Muscle layer of duodenum (tissue), 2 donors: ENCODE measurements around the gene HOXB2.

Source experiments
- H3K27ac ChIP-seq: one replicate; pipeline ENCODE4 v1.7.0; 2013; ENCODE audit warnings: mild to moderate bottlenecking, low read length
- H3K27me3 ChIP-seq: one replicate; pipeline ENCODE4 v1.7.0; 2013; ENCODE audit warnings: low read depth, mild to moderate bottlenecking, control low read depth, low read length
- H3K36me3 ChIP-seq, 2 donors: one replicate each; pipeline ENCODE4 v1.7.0; 2013; ENCODE audit warnings: low read length in 2 of 2, control low read depth in 1 of 2, mild to moderate bottlenecking in 1 of 2; ENCODE audit not compliant: insufficient read depth in 2 of 2, control insufficient read depth in 1 of 2
- H3K4me1 ChIP-seq, 2 donors: one replicate each; pipeline ENCODE4 v1.7.0; 2013; ENCODE audit warnings: low read length in 2 of 2, mild to moderate bottlenecking in 2 of 2, control low read depth in 1 of 2, moderate library complexity in 1 of 2; ENCODE audit not compliant: insufficient read depth in 2 of 2, control insufficient read depth in 1 of 2
- H3K4me3 ChIP-seq, 2 donors: one replicate each; pipeline ENCODE4 v1.7.0; 2013; ENCODE audit warnings: low read length in 2 of 2, low read depth in 1 of 2, mild to moderate bottlenecking in 1 of 2
- H3K9me3 ChIP-seq, 2 donors: one replicate each; pipeline ENCODE4 v1.7.0; 2013; ENCODE audit warnings: low read length in 2 of 2, control low read depth in 1 of 2, mild to moderate bottlenecking in 1 of 2; ENCODE audit not compliant: control insufficient read depth in 1 of 2
- donor health status: healthy.

The HOXB2 gene

DNA sequence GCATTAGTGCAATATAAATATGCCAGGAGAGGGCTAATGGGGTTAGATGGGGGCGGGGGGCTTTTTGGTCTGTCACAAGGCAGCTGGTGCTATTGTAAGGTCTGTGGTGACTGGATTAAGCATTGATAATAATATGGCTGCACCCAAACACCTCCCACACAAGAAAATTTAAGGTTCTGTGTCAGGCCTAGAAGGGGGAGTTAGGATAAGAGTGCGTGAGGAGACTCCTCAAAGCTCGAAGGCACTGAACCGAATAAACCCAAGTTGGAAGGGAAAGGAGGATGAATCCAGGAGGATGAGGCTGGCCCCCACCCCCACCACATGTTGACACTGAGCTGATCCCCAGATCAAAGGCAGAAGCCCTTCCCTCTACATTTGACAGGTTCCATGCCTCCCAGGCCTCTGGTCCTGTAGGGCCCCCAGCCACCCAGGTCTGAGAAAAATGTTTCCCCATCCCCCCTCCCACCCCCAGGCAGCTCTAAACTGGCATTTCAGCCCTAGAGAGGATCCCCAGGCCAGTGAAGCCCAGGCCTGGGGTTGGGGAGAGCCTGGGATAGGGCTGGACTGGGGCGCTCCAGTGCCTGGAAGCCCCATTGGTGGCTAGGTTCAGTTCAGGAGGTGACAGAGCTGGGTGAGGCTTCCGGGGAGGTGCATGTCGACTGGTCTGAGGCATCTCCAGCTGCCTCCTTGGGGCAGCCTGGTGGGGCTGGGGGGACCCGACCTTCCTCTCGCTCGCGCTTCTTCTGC is 15.8 kb downstream of the HOXB2 start:
- Histone ChIP-seq H3K9me3 (no peaks in the 10 kb centered on the region), H3K27me3 (no peaks in the 10 kb centered on the region), H3K4me1 (peaks cover 0 to 6% of the 10 kb centered on the region in 2 donors), H3K4me3 (no peak overlapping the region), H3K36me3 (no peaks in the 10 kb centered on the region), H3K27ac (no peak overlapping the region)

DNA sequence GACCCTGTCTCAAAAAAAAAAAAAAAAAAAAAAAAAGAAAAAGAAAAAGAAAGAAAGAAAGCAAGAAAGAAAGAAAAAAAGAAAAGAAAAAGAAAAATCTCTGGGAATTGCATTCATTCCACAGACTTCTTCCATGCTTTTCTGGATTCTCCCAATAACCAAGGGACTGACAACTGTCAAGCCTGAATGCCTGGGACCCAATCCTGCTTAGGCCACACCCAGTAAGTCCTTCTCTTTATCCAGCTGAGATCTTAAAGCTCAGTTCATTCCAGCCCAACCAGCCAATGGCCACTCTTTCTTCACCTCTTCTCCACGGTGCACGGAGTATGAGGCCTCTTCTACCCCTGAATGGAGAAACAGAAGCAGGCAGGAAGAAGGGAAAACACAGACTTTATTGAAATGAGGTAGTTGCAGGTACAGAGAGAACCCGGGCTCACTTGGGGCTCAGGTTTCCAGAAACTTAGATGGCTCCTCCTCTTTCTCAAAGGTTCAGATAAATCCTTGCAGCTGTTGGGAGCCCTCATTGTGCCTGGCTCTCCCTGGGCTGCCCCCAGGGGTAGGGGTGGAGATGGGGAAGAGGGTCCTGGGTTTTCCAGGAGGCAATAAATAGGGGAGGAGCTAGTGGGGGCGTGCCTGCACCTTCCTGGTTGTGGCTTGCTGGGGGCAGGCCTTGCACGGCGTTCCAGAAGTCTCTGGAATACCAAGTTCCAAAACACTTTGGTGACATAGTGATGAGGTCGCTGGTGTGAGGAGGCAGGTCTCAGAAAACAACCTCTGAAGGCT is 16.6 kb downstream of the HOXB2 start:
- H3K27ac ChIP-seq: no peak overlapping the region
- no peak overlapping the region for H3K4me3 ChIP-seq
- H3K36me3 ChIP-seq: no peaks in the 10 kb centered on the region
- peaks cover 0 to 7% of the 10 kb centered on the region in 2 donors for H3K4me1 ChIP-seq
- H3K9me3 ChIP-seq: no peaks in the 10 kb centered on the region
- no peaks in the 10 kb centered on the region for H3K27me3 ChIP-seq

GRCh38 chr17:48527547-48527932 is 17.4 kb downstream of the HOXB2 start:
- no peaks in the 10 kb centered on the region for H3K27me3 ChIP-seq
- peak overlapping the region in 1 of 2 donors; percentile 30 for H3K4me3 ChIP-seq
- peaks cover 4 to 13% of the 10 kb centered on the region in 2 donors for H3K4me1 ChIP-seq
- no peaks in the 10 kb centered on the region for H3K36me3 ChIP-seq
- H3K9me3 ChIP-seq: no peaks in the 10 kb centered on the region
- H3K27ac ChIP-seq: no peak overlapping the region

DNA sequence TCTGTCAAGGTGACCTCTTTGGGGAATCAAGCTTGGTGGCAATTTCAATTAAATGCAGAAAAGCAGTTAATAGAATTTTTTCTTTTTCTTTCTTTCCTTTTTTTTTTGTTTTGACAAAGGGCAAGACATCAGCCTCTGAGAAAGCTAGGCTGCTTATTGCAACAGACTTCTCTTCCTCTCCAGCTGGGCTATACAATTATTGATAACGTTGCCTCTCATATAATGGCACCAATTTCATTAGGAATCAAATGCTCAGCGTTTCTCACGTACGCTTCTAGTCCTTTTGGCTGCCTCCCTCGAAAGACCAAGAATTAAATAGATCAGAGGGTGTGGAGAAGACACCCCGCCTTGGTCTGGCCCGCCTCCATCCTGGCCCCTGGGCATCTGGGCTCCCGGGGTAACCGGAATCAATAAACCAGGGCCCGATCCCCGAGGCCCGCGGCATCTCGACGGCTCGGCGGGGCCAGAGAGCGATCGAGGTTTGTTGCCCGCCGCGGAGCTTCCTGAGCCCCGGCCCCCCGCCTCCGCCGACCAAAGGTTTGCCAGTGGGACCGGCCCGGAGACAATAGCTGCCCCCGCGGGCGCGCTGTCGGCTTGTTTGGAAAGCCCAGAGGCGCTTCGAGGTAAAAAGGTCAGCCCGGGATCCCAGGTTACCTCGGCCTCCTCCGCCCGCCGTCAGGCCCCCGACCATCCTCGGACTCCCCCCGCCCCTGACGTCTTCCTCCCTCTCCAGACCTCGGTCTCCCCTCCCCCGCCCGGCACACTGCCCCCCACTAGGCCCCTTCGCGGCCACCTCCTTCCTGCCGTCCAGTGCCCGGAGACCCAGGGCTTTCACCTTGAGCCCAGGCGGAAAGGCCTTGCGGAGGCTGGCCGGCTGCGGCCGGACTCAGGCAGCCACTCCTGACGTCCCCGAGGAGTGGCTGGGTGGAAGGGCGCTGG is 18.0 kb downstream of the HOXB2 start:
- no peaks in the 10 kb centered on the region for H3K9me3 ChIP-seq
- no peaks in the 10 kb centered on the region for H3K27me3 ChIP-seq
- H3K4me1 ChIP-seq: peaks cover 11 to 19% of the 10 kb centered on the region in 2 donors
- H3K36me3 ChIP-seq: no peaks in the 10 kb centered on the region
- H3K4me3 ChIP-seq: peak overlapping the region in 1 of 2 donors; percentile 30
- H3K27ac ChIP-seq: no peak overlapping the region

- Histone ChIP-seq H3K36me3 (no peaks in the 10 kb centered on the region), H3K27ac (peak overlapping the region; percentile 16), H3K4me1 (peaks cover 12 to 23% of the 10 kb centered on the region in 2 donors), H3K27me3 (no peaks in the 10 kb centered on the region), H3K9me3 (no peaks in the 10 kb centered on the region), H3K4me3 (no peak overlapping the region)
These were observed 21.9 kb downstream of the HOXB2 start for GRCh38 chr17:48523010-48523409.

DNA sequence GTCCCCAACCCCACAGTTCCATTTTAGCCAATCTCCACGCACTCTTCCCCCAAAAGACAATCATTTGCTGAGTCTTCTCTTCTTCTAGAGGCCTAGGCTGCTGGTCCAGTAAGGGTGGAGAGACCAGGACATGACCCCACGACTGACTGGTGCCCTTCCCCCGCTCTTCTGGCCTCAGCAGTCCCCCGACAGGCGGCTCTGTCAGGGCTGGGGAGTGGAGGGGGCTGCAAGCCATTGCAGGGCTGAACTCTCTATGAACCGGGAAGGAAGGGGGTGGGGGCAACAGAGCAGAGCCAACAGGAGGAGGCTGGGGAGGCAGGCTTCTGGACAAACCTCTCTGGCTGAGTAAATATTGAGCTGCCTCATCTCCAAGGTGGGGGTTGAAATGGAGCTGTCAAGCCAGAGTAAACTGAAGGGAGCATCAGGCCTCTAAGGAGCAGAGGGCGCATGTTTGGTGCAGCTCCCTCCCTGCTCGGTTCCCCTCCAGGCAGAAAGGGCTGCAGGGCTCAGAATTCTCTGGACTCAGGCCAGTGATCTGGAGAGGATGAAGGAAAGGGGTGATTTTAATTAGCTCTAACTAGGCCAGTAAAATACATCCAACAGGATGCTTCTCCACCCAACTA is 22.8 kb downstream of the HOXB2 start:
- Histone ChIP-seq H3K27ac (peak overlapping the region; percentile 16), H3K9me3 (no peaks in the 10 kb centered on the region), H3K36me3 (no peaks in the 10 kb centered on the region), H3K4me3 (peak overlapping the region in 1 of 2 donors; percentile 28), H3K4me1 (peaks cover 12 to 23% of the 10 kb centered on the region in 2 donors), H3K27me3 (no peaks in the 10 kb centered on the region)

- Histone ChIP-seq H3K27ac (no peak overlapping the region), H3K9me3 (no peaks in the 10 kb centered on the region), H3K4me1 (peaks cover 12 to 23% of the 10 kb centered on the region in 2 donors), H3K27me3 (no peaks in the 10 kb centered on the region), H3K4me3 (no peak overlapping the region), H3K36me3 (no peaks in the 10 kb centered on the region)
These were observed 24.3 kb downstream of the HOXB2 start for GRCh38 chr17:48520631-48521079.

- no peaks in the 10 kb centered on the region for H3K27me3 ChIP-seq
- H3K36me3 ChIP-seq: no peaks in the 10 kb centered on the region
- peaks cover 12 to 23% of the 10 kb centered on the region in 2 donors for H3K4me1 ChIP-seq
- no peak overlapping the region for H3K27ac ChIP-seq
- H3K4me3 ChIP-seq: no peak overlapping the region
- H3K9me3 ChIP-seq: no peaks in the 10 kb centered on the region
These were observed 25.5 kb downstream of the HOXB2 start for GRCh38 chr17:48519427-48519826.

- Histone ChIP-seq H3K27me3 (no peaks in the 10 kb centered on the region), H3K4me1 (peaks cover 7 to 10% of the 10 kb centered on the region in 2 donors), H3K4me3 (no peak overlapping the region), H3K9me3 (no peaks in the 10 kb centered on the region), H3K36me3 (no peaks in the 10 kb centered on the region), H3K27ac (no peak overlapping the region)
These were observed 27.4 kb downstream of the HOXB2 start for GRCh38 chr17:48517478-48517877.

DNA sequence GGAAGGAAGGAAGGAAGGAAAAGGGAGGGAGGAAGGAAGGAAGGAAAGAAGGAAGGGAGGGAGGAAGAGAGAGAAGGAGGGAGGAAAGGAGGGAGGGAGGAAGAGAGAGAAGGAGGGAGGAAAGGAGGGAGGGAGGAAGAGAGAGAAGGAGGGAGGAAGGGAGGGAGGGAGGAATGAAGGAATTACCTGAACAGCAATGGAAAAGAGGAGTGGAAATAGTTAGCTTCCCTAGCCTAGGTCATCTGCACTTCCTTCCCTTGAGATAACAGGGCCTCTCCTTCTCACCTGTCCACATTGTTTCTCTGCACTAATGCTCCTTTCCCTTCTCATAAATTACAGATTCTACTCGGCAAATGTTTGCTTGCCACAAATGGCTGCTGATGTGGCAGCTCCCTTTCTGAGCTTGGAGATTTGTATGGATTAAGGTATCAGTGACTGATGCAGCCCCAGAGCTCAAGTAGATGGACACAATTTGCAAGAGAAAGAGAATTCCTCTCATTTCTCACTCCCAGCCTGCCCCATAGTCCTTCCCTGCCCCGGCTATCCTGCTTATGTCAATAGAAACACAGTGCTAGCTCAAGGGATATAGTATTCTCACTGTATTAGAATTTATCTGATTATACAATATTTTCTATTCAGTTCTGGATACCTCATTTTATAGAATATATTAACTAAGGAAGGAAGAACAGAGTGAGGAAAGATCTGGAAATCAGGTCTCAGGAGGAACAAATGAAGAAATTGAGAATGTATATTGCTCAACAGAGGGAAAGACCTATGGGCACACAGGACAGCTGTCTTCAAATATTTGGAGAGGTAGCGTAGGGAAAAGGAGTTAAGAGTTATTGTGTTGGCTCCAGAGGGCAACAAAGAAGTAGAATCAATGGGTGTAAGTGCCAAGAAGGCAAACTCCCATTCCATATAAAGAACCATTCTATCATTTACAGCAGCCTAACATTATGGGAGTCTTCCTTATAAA is 28.7 kb downstream of the HOXB2 start:
- no peaks in the 10 kb centered on the region for H3K4me1 ChIP-seq
- H3K27me3 ChIP-seq: no peaks in the 10 kb centered on the region
- no peaks in the 10 kb centered on the region for H3K36me3 ChIP-seq
- H3K4me3 ChIP-seq: no peak overlapping the region
- H3K9me3 ChIP-seq: no peaks in the 10 kb centered on the region
- no peak overlapping the region for H3K27ac ChIP-seq
